GM20000 (cell line): ENCODE results near the gene OR7C2.

Source experiments
- DNase-seq: peaks from one replicate; pipeline ENCODE4 v3.0.0; 2012; ENCODE audit warnings: low spot score
- CTCF ChIP-seq: IDR thresholded peaks from 2 replicates; pipeline ENCODE4 v1.5.1; 2012; ENCODE audit warnings: mild to moderate bottlenecking, control low read depth; ENCODE audit errors: extremely low read depth, missing control alignments

Gene OR7C2

GRCh38 chr19:14978161-14978776 is 37.0 kb downstream of the OR7C2 start:
- no peak for DNase-seq
- no peak for TF ChIP-seq CTCF

DNA sequence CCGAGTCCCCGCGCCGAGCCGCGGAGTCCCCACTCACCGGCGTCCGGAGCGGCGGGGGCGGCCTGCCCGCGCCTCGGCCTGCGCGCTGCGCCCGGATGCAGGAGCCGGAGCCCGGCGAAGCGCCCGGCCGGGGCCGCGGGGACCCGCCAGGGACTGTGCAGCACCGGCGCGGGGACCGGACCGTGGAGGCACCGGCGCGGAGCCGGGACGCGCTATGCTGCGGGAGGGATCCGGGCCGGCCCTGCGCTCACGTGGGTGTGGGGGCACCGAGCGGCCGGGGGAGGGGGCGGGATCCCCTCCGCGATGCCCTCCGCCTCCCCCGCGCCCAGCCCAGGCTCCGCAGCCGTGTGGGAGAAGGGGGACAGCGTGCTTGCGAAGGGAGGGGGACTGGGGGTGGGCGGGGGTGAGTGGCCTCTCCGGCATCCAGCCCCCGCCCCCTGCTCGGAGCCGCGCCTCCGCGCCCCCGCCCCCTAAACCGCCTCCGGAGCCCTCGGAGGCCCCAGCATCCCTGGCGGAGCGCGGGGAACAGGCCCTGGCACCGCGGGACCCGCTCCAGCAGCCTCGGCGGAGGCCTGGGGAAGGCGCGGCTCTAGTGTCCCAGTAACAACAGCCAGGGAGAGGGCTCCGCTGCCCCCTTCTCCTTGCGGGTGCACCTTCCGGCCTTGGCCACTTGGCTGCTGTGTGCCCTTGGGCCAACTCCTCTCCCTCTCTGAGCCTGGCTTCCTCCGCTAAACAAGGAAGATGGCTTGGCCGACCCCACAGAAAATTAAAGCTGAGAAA is 38.4 kb downstream of the OR7C2 start, which contains the start of gene SLC1A6:
Gene SLC1A6 (minus strand): TSS at position 389 of the 780 bp plus-strand sequence. CDS start 6,954 bp downstream, outside the sequence.
- no peak for TF ChIP-seq CTCF
- DNase-seq, result no peak

GRCh38 chr19:14985133-14985532 is 43.8 kb downstream of the OR7C2 start:
- no peak for TF ChIP-seq CTCF
- DNase-seq, result no peak
